CD14-positive monocyte (primary cell): ENCODE data around the gene LRRC75B. TPM values are rescaled to one million over a fixed set of nuclear protein-coding genes. Genes with fewer than 3 reads are reported as not detected.

Experiments
- DNase-seq, 3 donors: peaks; one replicate each; pipeline ENCODE4 v3.0.0-alpha.2; 2011 to 2022
- H2AFZ ChIP-seq: 2 replicates; pipeline ENCODE4 v1.6.0; 2012; ENCODE audit warnings: mild to moderate bottlenecking, low read depth, low read length, inconsistent platforms; ENCODE audit not compliant: insufficient read depth, poor library complexity, severe bottlenecking
- H3K27ac ChIP-seq, 2 donors: 1 replicate in 1 of 2; 2 replicates in 1 of 2; pipeline ENCODE4 v1.5.1; 2012 to 2013; ENCODE audit warnings: low read length in 2 of 2, control low read depth in 1 of 2, inconsistent platforms in 1 of 2, low read depth in 1 of 2, mild to moderate bottlenecking in 1 of 2
- H3K27me3 ChIP-seq, 2 donors: one replicate each; pipeline versions ENCODE4 v1.6.0 to v1.6.1; 2011 to 2013; ENCODE audit warnings: low read length in 2 of 2; ENCODE audit not compliant: control insufficient read depth in 2 of 2, insufficient read depth in 2 of 2
- H3K36me3 ChIP-seq, 2 donors: replicated peaks in 1 of 2; 1 replicate in 1 of 2; 2 replicates in 1 of 2; pipeline versions ENCODE4 v1.5.1 to v1.6.1; 2012 to 2013; ENCODE audit warnings: low read length in 2 of 2, control low read depth in 1 of 2, inconsistent platforms in 1 of 2, mild to moderate bottlenecking in 1 of 2; ENCODE audit not compliant: insufficient read depth in 2 of 2, control insufficient read depth in 1 of 2
- H3K4me1 ChIP-seq, 2 donors: 1 replicate in 1 of 2; 2 replicates in 1 of 2; pipeline versions ENCODE4 v1.5.1 to v1.6.1; 2012 to 2013; ENCODE audit warnings: low read length in 2 of 2, control low read depth in 1 of 2, inconsistent platforms in 1 of 2, mild to moderate bottlenecking in 1 of 2, moderate library complexity in 1 of 2; ENCODE audit not compliant: insufficient read depth in 2 of 2, control insufficient read depth in 1 of 2
- H3K4me2 ChIP-seq: replicated peaks from 2 replicates; pipeline ENCODE3; 2012; ENCODE audit warnings: low read length, moderate library complexity, mild to moderate bottlenecking; ENCODE audit not compliant: poor library complexity, severe bottlenecking; ENCODE audit errors: extremely low read depth
- H3K4me3 ChIP-seq, 3 experiments: fragments of 200-600 bp in 1 of 3; sonication (generic) in 1 of 3; replicated peaks in 1 of 3; 1 replicate in 2 of 3; 2 replicates in 1 of 3; pipeline ENCODE4 v1.5.1; 2011 to 2013; ENCODE audit warnings: low read length in 3 of 3, mild to moderate bottlenecking in 3 of 3, control low read depth in 2 of 3, low read depth in 2 of 3, inconsistent platforms in 1 of 3, moderate library complexity in 1 of 3
- H3K79me2 ChIP-seq: 2 replicates; pipeline ENCODE4 v1.6.0; 2012; ENCODE audit warnings: mild to moderate bottlenecking, control low read depth, inconsistent platforms, low read length, moderate library complexity; ENCODE audit not compliant: insufficient read depth
- H3K9ac ChIP-seq: 2 replicates; pipeline ENCODE4 v1.6.0; 2017; ENCODE audit warnings: low read length, mild to moderate bottlenecking; ENCODE audit not compliant: insufficient read depth, poor library complexity, severe bottlenecking
- H3K9me3 ChIP-seq, 2 donors: replicated peaks in 1 of 2; 1 replicate in 1 of 2; 2 replicates in 1 of 2; pipeline versions ENCODE4 v1.5.1 to v1.6.1; 2012 to 2013; ENCODE audit warnings: low read length in 2 of 2, control low read depth in 1 of 2; ENCODE audit not compliant: control insufficient read depth in 1 of 2, insufficient read depth in 1 of 2
- H4K20me1 ChIP-seq: 2 replicates; pipeline ENCODE4 v1.6.0; 2012; ENCODE audit warnings: mild to moderate bottlenecking, low read length, control low read depth, moderate library complexity; ENCODE audit not compliant: insufficient read depth
- H3K27ac Mint-ChIP-seq, 7 donors: one replicate each; pipeline ENCODE4 v1.8.0; 2020; ENCODE audit warnings: mild to moderate bottlenecking in 7 of 7, mixed read lengths in 7 of 7, moderate library complexity in 6 of 7, inconsistent platforms in 2 of 7
- H3K27me3 Mint-ChIP-seq, 3 donors: one replicate each; pipeline ENCODE4 v1.8.0; 2021 to 2022; ENCODE audit warnings: low read depth in 3 of 3, mild to moderate bottlenecking in 3 of 3, mixed read lengths in 3 of 3, moderate library complexity in 3 of 3, inconsistent platforms in 1 of 3
- H3K36me3 Mint-ChIP-seq, 2 donors: one replicate each; pipeline ENCODE4 v1.8.0; 2020; ENCODE audit warnings: mixed read lengths in 2 of 2, inconsistent platforms in 1 of 2, mild to moderate bottlenecking in 1 of 2
- H3K4me1 Mint-ChIP-seq: one replicate; pipeline ENCODE4 v1.8.0; 2020; ENCODE audit warnings: mild to moderate bottlenecking, mixed read lengths
- H3K4me3 Mint-ChIP-seq, 2 donors: one replicate each; pipeline ENCODE4 v1.8.0; 2020; ENCODE audit warnings: mild to moderate bottlenecking in 2 of 2, mixed read lengths in 2 of 2, moderate library complexity in 1 of 2
- H3K9me3 Mint-ChIP-seq, 7 donors: one replicate each; pipeline ENCODE4 v1.8.0; 2020 to 2022; ENCODE audit warnings: mixed read lengths in 7 of 7, mild to moderate bottlenecking in 6 of 7, moderate library complexity in 6 of 7, inconsistent platforms in 2 of 7
- WGBS: methylation state at CpG from one replicate; pipeline ENCODE4 v1.1.5; 2013; ENCODE audit warnings: missing lambda C conversion rate; ENCODE audit not compliant: insufficient coverage; 5-methylcytosine and 5-hydroxymethylcytosine counted together
- intact Hi-C, 2 donors: fragments of 100-400 bp; cut with micrococcal nuclease; formaldehyde crosslinking; loops; one replicate each; pipeline versions ENCODE4 v1.15.0 to v1.15.1; 2023
- polyA plus RNA-seq, 3 donors: library from polyadenylated mRNA; depleted of rRNA in 1 of 3; unstranded in 2 of 3; stranded (reverse) in 1 of 3; fragments of 300-500 nt in 2 of 3; fragments of >200 nt in 1 of 3; fragmentation: Illumina TruSeq in 2 of 3; gene quantifications; 1 replicate in 2 of 3; 2 replicates in 1 of 3; pipeline ENCODE4 v1.2.3, GENCODE V29; 2012 to 2021
- TF ChIP-seq, protein P1 (sequence below): fragments of 200-600 bp; IDR thresholded peaks from one replicate; pipeline ENCODE4 v1.8.0; 2022; ENCODE audit warnings: antibody characterized with exemption, mild to moderate bottlenecking

Gene LRRC75B
- polyA plus RNA-seq, 3 donors = 0.20 to 5.2 (median 0.53) TPM

GRCh38 chr22:24583221-24584165, 9.4 kb downstream of the LRRC75B start:
- Mint-ChIP-seq H3K36me3 (peaks cover 0 to 2% of the 10 kb centered on the region in 2 donors), H3K27me3 (peaks cover 0 to 2% (median 1%) of the 10 kb centered on the region in 3 donors), H3K27ac (peak overlapping the region in 1 of 7 donors; percentile 68), H3K4me1 (peaks cover 3% of the 10 kb centered on the region), H3K9me3 (no peaks in the 10 kb centered on the region), H3K4me3 (no peak overlapping the region)
- TF ChIP-seq, protein P1, sequence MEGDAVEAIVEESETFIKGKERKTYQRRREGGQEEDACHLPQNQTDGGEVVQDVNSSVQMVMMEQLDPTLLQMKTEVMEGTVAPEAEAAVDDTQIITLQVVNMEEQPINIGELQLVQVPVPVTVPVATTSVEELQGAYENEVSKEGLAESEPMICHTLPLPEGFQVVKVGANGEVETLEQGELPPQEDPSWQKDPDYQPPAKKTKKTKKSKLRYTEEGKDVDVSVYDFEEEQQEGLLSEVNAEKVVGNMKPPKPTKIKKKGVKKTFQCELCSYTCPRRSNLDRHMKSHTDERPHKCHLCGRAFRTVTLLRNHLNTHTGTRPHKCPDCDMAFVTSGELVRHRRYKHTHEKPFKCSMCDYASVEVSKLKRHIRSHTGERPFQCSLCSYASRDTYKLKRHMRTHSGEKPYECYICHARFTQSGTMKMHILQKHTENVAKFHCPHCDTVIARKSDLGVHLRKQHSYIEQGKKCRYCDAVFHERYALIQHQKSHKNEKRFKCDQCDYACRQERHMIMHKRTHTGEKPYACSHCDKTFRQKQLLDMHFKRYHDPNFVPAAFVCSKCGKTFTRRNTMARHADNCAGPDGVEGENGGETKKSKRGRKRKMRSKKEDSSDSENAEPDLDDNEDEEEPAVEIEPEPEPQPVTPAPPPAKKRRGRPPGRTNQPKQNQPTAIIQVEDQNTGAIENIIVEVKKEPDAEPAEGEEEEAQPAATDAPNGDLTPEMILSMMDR = no peak
- no peak for DNase-seq
- H3K79me2 ChIP-seq = no peaks in the 10 kb centered on the region
- H3K27ac ChIP-seq = no peak overlapping the region
- H2AFZ ChIP-seq = no peak overlapping the region
- H4K20me1 ChIP-seq = no peaks in the 10 kb centered on the region
- H3K9ac ChIP-seq = no peak overlapping the region
- intact Hi-C loops = no loop called here
- H3K9me3 ChIP-seq = no peaks in the 10 kb centered on the region
- 91% methylated on average over 13 of the region's 19 CpGs for WGBS
- no peak overlapping the region for H3K4me3 ChIP-seq
- H3K27me3 ChIP-seq = no peaks in the 10 kb centered on the region
- no peaks in the 10 kb centered on the region for H3K36me3 ChIP-seq
- H3K4me2 ChIP-seq = no peak overlapping the region
- H3K4me1 ChIP-seq = no peaks in the 10 kb centered on the region

GRCh38 chr22:24582056-24582814, 10.6 kb downstream of the LRRC75B start:
- H3K36me3 Mint-ChIP-seq = peaks cover 6 to 14% of the 10 kb centered on the region in 2 donors
- peaks cover 3% of the 10 kb centered on the region for H3K4me1 Mint-ChIP-seq
- Histone ChIP-seq H3K79me2 (no peaks in the 10 kb centered on the region), H3K4me1 (no peaks in the 10 kb centered on the region), H3K9ac (no peak overlapping the region), H3K27ac (no peak overlapping the region), H3K27me3 (no peaks in the 10 kb centered on the region), H4K20me1 (no peaks in the 10 kb centered on the region), H3K36me3 (peaks cover 0 to 2% of the 10 kb centered on the region in 2 donors), H3K4me3 (no peak overlapping the region), H3K9me3 (no peaks in the 10 kb centered on the region), H2AFZ (no peak overlapping the region), H3K4me2 (no peak overlapping the region)
- H3K9me3 Mint-ChIP-seq = no peaks in the 10 kb centered on the region
- H3K4me3 Mint-ChIP-seq = no peak overlapping the region
- peaks cover 0 to 2% (median 1%) of the 10 kb centered on the region in 3 donors for H3K27me3 Mint-ChIP-seq
- 96% methylated on average over 8 of the region's 12 CpGs for WGBS
- DNase-seq = no peak
- no peak overlapping the region for H3K27ac Mint-ChIP-seq
- intact Hi-C loops = no loop called here
- TF ChIP-seq, protein P1 = no peak
